Stimulated activated naive B cell treated with anti-CD40 and anti-IgM and Interleukin-4, amounts not matched to agents 10 μg/mL and 1 μg/mL and 100 μg/mL, for 72 hours (primary cell): ENCODE measurements around the gene PLK2.

ENCODE experiments used
- ATAC-seq, 2 donors: fragments of 150-1000 bp; cut with Tn5 transposase; replicated peaks; 2 replicates each; pipeline ENCODE4 v1.10.0; 2021; ENCODE audit warnings: moderate library complexity in 1 of 2
- DNase-seq: peaks from one replicate; pipeline ENCODE4 v3.0.0; 2021
- H3K27ac Mint-ChIP-seq: one replicate; pipeline ENCODE4 v1.8.0; 2022; ENCODE audit warnings: mild to moderate bottlenecking, mixed read lengths
- H3K27me3 Mint-ChIP-seq, 2 donors: one replicate each; pipeline ENCODE4 v1.8.0; 2022; ENCODE audit warnings: mixed read lengths in 2 of 2
- H3K36me3 Mint-ChIP-seq, 2 donors: one replicate each; pipeline ENCODE4 v1.8.0; 2022; ENCODE audit warnings: mixed read lengths in 2 of 2, mild to moderate bottlenecking in 1 of 2
- H3K4me1 Mint-ChIP-seq, 2 donors: one replicate each; pipeline ENCODE4 v1.8.0; 2022; ENCODE audit warnings: mixed read lengths in 2 of 2, mild to moderate bottlenecking in 1 of 2
- H3K4me3 Mint-ChIP-seq, 2 donors: one replicate each; pipeline ENCODE4 v1.8.0; 2022; ENCODE audit warnings: mild to moderate bottlenecking in 2 of 2, mixed read lengths in 2 of 2, moderate library complexity in 1 of 2
- H3K9me3 Mint-ChIP-seq, 2 donors: one replicate each; pipeline ENCODE4 v1.8.0; 2022; ENCODE audit warnings: mixed read lengths in 2 of 2, mild to moderate bottlenecking in 1 of 2

PLK2 gene

GRCh38 chr5:58450811-58451629 lies 8.9 kb downstream of the PLK2 start:
- Mint-ChIP-seq H3K9me3 (no peaks in the 10 kb centered on the region), H3K27me3 (no peaks in the 10 kb centered on the region), H3K36me3 (peaks cover 3 to 8% of the 10 kb centered on the region in 2 donors), H3K4me3 (no peak overlapping the region), H3K4me1 (peaks cover 0 to 2% of the 10 kb centered on the region in 2 donors), H3K27ac (no peak overlapping the region)
- ATAC-seq (no peak), DNase-seq (no peak)

- H3K4me3 Mint-ChIP-seq, result no peak overlapping the region
- no peaks in the 10 kb centered on the region for H3K9me3 Mint-ChIP-seq
- H3K4me1 Mint-ChIP-seq, result peaks cover 0 to 2% of the 10 kb centered on the region in 2 donors
- no peak for DNase-seq
- H3K36me3 Mint-ChIP-seq, result peaks cover 3 to 4% of the 10 kb centered on the region in 2 donors
- no peak for ATAC-seq
- no peaks in the 10 kb centered on the region for H3K27me3 Mint-ChIP-seq
- H3K27ac Mint-ChIP-seq, result no peak overlapping the region
Measured at GRCh38 chr5:58450018-58450417, 9.9 kb downstream of the PLK2 start.

- ATAC-seq (no peak), DNase-seq (no peak)
- Mint-ChIP-seq H3K4me1 (peaks cover 0 to 2% of the 10 kb centered on the region in 2 donors), H3K9me3 (peaks cover 2 to 3% of the 10 kb centered on the region in 2 donors), H3K36me3 (no peaks in the 10 kb centered on the region), H3K27ac (no peak overlapping the region), H3K4me3 (no peak overlapping the region), H3K27me3 (no peaks in the 10 kb centered on the region)
Measured at GRCh38 chr5:58447226-58447625, 12.7 kb downstream of the PLK2 start.

GRCh38 chr5:58446024-58446423 lies 13.9 kb downstream of the PLK2 start:
- ATAC-seq, result no peak
- Mint-ChIP-seq H3K4me1 (peaks cover 0 to 2% of the 10 kb centered on the region in 2 donors), H3K27me3 (no peaks in the 10 kb centered on the region), H3K9me3 (peaks cover 2 to 3% of the 10 kb centered on the region in 2 donors), H3K27ac (no peak overlapping the region), H3K36me3 (no peaks in the 10 kb centered on the region), H3K4me3 (no peak overlapping the region)
- DNase-seq, result no peak

- H3K27me3 Mint-ChIP-seq, result no peaks in the 10 kb centered on the region
- no peak overlapping the region for H3K4me3 Mint-ChIP-seq
Measured at GRCh38 chr5:58444805-58445204, 15.1 kb downstream of the PLK2 start.

GRCh38 chr5:58440901-58441460 lies 18.9 kb downstream of the PLK2 start:
- no peaks in the 10 kb centered on the region for H3K4me1 Mint-ChIP-seq
- peaks cover 2 to 3% of the 10 kb centered on the region in 2 donors for H3K9me3 Mint-ChIP-seq
- DNase-seq (no peak), ATAC-seq (no peak)
- H3K27ac Mint-ChIP-seq, result no peak overlapping the region
- no peaks in the 10 kb centered on the region for H3K36me3 Mint-ChIP-seq
- H3K27me3 Mint-ChIP-seq, result no peaks in the 10 kb centered on the region
- H3K4me3 Mint-ChIP-seq, result no peak overlapping the region

More at GRCh38 chr5:58444805-58445204, 15.1 kb downstream of the PLK2 start:
- DNase-seq (no peak), ATAC-seq (no peak)
- Mint-ChIP-seq H3K36me3 (no peaks in the 10 kb centered on the region), H3K27ac (no peak overlapping the region), H3K4me1 (no peaks in the 10 kb centered on the region), H3K9me3 (peaks cover 2 to 3% of the 10 kb centered on the region in 2 donors)

- DNase-seq (no peak), ATAC-seq (no peak)
- H3K27me3 Mint-ChIP-seq, result no peaks in the 10 kb centered on the region
- peaks cover 2 to 3% of the 10 kb centered on the region in 2 donors for H3K9me3 Mint-ChIP-seq
- no peaks in the 10 kb centered on the region for H3K36me3 Mint-ChIP-seq
- H3K4me1 Mint-ChIP-seq, result peaks cover 0 to 5% of the 10 kb centered on the region in 2 donors
- no peak overlapping the region for H3K4me3 Mint-ChIP-seq
- H3K27ac Mint-ChIP-seq, result no peak overlapping the region
Measured at GRCh38 chr5:58439094-58439644, 20.7 kb downstream of the PLK2 start.

GRCh38 chr5:58437661-58438060 lies 22.2 kb downstream of the PLK2 start:
- ATAC-seq (no peak), DNase-seq (no peak)
- Mint-ChIP-seq H3K4me1 (peaks cover 0 to 5% of the 10 kb centered on the region in 2 donors), H3K9me3 (no peaks in the 10 kb centered on the region), H3K36me3 (no peaks in the 10 kb centered on the region), H3K27me3 (no peaks in the 10 kb centered on the region), H3K4me3 (no peak overlapping the region), H3K27ac (no peak overlapping the region)

GRCh38 chr5:58431832-58432231 lies 28.1 kb downstream of the PLK2 start:
- no peaks in the 10 kb centered on the region for H3K9me3 Mint-ChIP-seq
- ATAC-seq, result no peak

GRCh38 chr5:58412932-58413331 lies 47.0 kb downstream of the PLK2 start:
- no peak for ATAC-seq
- no peak for DNase-seq
- Mint-ChIP-seq H3K4me3 (no peak overlapping the region), H3K27me3 (peaks cover 0 to 22% of the 10 kb centered on the region in 2 donors), H3K4me1 (no peaks in the 10 kb centered on the region), H3K36me3 (no peaks in the 10 kb centered on the region), H3K9me3 (no peaks in the 10 kb centered on the region), H3K27ac (no peak overlapping the region)

More at GRCh38 chr5:58431832-58432231, 28.1 kb downstream of the PLK2 start:
- Mint-ChIP-seq H3K27ac (no peak overlapping the region), H3K36me3 (no peaks in the 10 kb centered on the region), H3K4me3 (no peak overlapping the region), H3K27me3 (peaks cover 0 to 4% of the 10 kb centered on the region in 2 donors), H3K4me1 (peaks cover 0 to 5% of the 10 kb centered on the region in 2 donors)
- no peak for DNase-seq

- H3K27me3 Mint-ChIP-seq, result peaks cover 0 to 22% of the 10 kb centered on the region in 2 donors
Measured at GRCh38 chr5:58412081-58412480, 47.8 kb downstream of the PLK2 start.

GRCh38 chr5:58411372-58411771 lies 48.5 kb downstream of the PLK2 start:
- H3K4me3 Mint-ChIP-seq, result no peak overlapping the region
- no peak for DNase-seq
- no peak overlapping the region for H3K27ac Mint-ChIP-seq
- H3K9me3 Mint-ChIP-seq, result no peaks in the 10 kb centered on the region
- H3K27me3 Mint-ChIP-seq, result peaks cover 0 to 19% of the 10 kb centered on the region in 2 donors
- ATAC-seq, result no peak
- H3K4me1 Mint-ChIP-seq, result no peaks in the 10 kb centered on the region
- H3K36me3 Mint-ChIP-seq, result no peaks in the 10 kb centered on the region

More at GRCh38 chr5:58412081-58412480, 47.8 kb downstream of the PLK2 start:
- no peak for ATAC-seq
- no peaks in the 10 kb centered on the region for H3K4me1 Mint-ChIP-seq
- H3K4me3 Mint-ChIP-seq, result no peak overlapping the region
- H3K36me3 Mint-ChIP-seq, result no peaks in the 10 kb centered on the region
- no peak overlapping the region for H3K27ac Mint-ChIP-seq
- H3K9me3 Mint-ChIP-seq, result no peaks in the 10 kb centered on the region
- no peak for DNase-seq

GRCh38 chr5:58410441-58410840 lies 49.4 kb downstream of the PLK2 start:
- Mint-ChIP-seq H3K27me3 (peaks cover 0 to 15% of the 10 kb centered on the region in 2 donors), H3K36me3 (no peaks in the 10 kb centered on the region), H3K4me1 (no peaks in the 10 kb centered on the region), H3K4me3 (no peak overlapping the region), H3K27ac (no peak overlapping the region), H3K9me3 (no peaks in the 10 kb centered on the region)
- DNase-seq (no peak), ATAC-seq (no peak)

GRCh38 chr5:58407042-58407719 lies 52.7 kb downstream of the PLK2 start:
- Mint-ChIP-seq H3K9me3 (no peaks in the 10 kb centered on the region), H3K27me3 (peaks cover 0 to 13% of the 10 kb centered on the region in 2 donors), H3K27ac (no peak overlapping the region), H3K4me3 (no peak overlapping the region), H3K36me3 (no peaks in the 10 kb centered on the region), H3K4me1 (no peaks in the 10 kb centered on the region)
- no peak for ATAC-seq
- no peak for DNase-seq
